IMR-90 (cell line): ENCODE data around the gene PRKN. TPM values are rescaled to one million over a fixed set of nuclear protein-coding genes. Genes with fewer than 3 reads are reported as not detected.

Experiments used
- ATAC-seq: fragments of 200-7000 bp; cut with Tn5 transposase; 2 replicates; pipeline ENCODE4 v1.9.1; 2020; ENCODE audit warnings: low read depth, mild to moderate bottlenecking, moderate library complexity
- BruUV-seq: library from RNA; stranded (reverse); fragments of 400-500 nt; replicated peaks from 2 replicates; lab custom pipeline; 2021; lab: Mats Ljungman, UMichigan
- CTCF ChIA-PET: fragments of 300-600 bp; formaldehyde crosslinking; extraction: SDS; loops from one replicate; lab custom pipeline; 2021; ENCODE audit warnings: antibody characterized with exemption; lab: Yijun Ruan, JAX
- POLR2A ChIA-PET: fragments of 300-600 bp; sonication (Branson Sonifier 250); formaldehyde crosslinking; loops from one replicate; lab custom pipeline; 2022; ENCODE audit warnings: antibody characterized with exemption; ENCODE audit not compliant: unreplicated experiment; lab: Charles Lee
- DNase-seq: peaks from one replicate; pipeline ENCODE4 v3.0.0; 2013
- H2AFZ ChIP-seq: replicated peaks from 2 replicates; pipeline ENCODE3; 2013; ENCODE audit warnings: low read length, mild to moderate bottlenecking; ENCODE audit not compliant: poor library complexity
- H2AK5ac ChIP-seq: 2 replicates; pipeline ENCODE4 v1.6.1; 2013; ENCODE audit warnings: low read depth, low read length, inconsistent platforms
- H2AK9ac ChIP-seq: replicated peaks from 2 replicates; pipeline ENCODE3; 2013; ENCODE audit warnings: mild to moderate bottlenecking, low read depth, low read length, moderate library complexity; ENCODE audit not compliant: poor library complexity
- H2BK120ac ChIP-seq: 2 replicates; pipeline ENCODE4 v1.6.1; 2013; ENCODE audit warnings: low read depth, low read length, inconsistent platforms
- H2BK15ac ChIP-seq: 3 replicates; pipeline ENCODE4 v1.6.1; 2013; ENCODE audit warnings: low read depth, low read length, inconsistent platforms
- H2BK20ac ChIP-seq: 2 replicates; pipeline ENCODE4 v1.6.1; 2013; ENCODE audit warnings: low read depth, mild to moderate bottlenecking, inconsistent platforms, low read length, moderate library complexity
- H2BK5ac ChIP-seq: 2 replicates; pipeline ENCODE4 v1.6.1; 2013; ENCODE audit warnings: mild to moderate bottlenecking, low read depth, low read length, inconsistent platforms; ENCODE audit not compliant: poor library complexity, severe bottlenecking
- H3K14ac ChIP-seq: replicated peaks from 2 replicates; pipeline ENCODE4 v1.6.1; 2013; ENCODE audit warnings: low read depth, low read length, inconsistent platforms
- H3K18ac ChIP-seq: 2 replicates; pipeline ENCODE4 v1.6.1; 2013; ENCODE audit warnings: low read depth, low read length, control low read depth
- H3K23ac ChIP-seq: 2 replicates; pipeline ENCODE4 v1.6.1; 2013; ENCODE audit warnings: low read depth, low read length, inconsistent platforms
- H3K27ac ChIP-seq: 2 replicates; pipeline ENCODE4 v1.5.1; 2013; ENCODE audit warnings: mild to moderate bottlenecking, control low read depth, low read length; ENCODE audit not compliant: insufficient read depth
- H3K27me3 ChIP-seq: 2 replicates; pipeline ENCODE4 v1.6.1; 2013; ENCODE audit warnings: low read length; ENCODE audit not compliant: control insufficient read depth, insufficient read depth
- H3K36me3 ChIP-seq: 2 replicates; pipeline ENCODE4 v1.6.1; 2013; ENCODE audit warnings: low read length, mixed read lengths; ENCODE audit not compliant: control insufficient read depth, insufficient read depth
- H3K4ac ChIP-seq: 2 replicates; pipeline ENCODE4 v1.6.1; 2013; ENCODE audit warnings: low read depth, low read length, inconsistent platforms
- H3K4me1 ChIP-seq: 2 replicates; pipeline ENCODE4 v1.6.1; 2013; ENCODE audit warnings: low read length, mixed read lengths; ENCODE audit not compliant: control insufficient read depth, insufficient read depth
- H3K4me2 ChIP-seq: 2 replicates; pipeline ENCODE4 v1.6.1; 2013; ENCODE audit warnings: low read depth, mild to moderate bottlenecking, control low read depth, low read length, moderate library complexity
- H3K4me3 ChIP-seq: 2 replicates; pipeline ENCODE4 v1.5.1; 2013; ENCODE audit warnings: low read depth, mild to moderate bottlenecking, control low read depth, low read length, moderate library complexity; ENCODE audit not compliant: insufficient read depth
- H3K56ac ChIP-seq: 2 replicates; pipeline ENCODE4 v1.6.1; 2013; ENCODE audit warnings: low read length, inconsistent platforms; ENCODE audit not compliant: insufficient read depth; ENCODE audit errors: extremely low read depth
- H3K79me1 ChIP-seq, 2 experiments: 2 replicates each; pipeline ENCODE4 v1.6.1; 2013; ENCODE audit warnings: low read length in 2 of 2, inconsistent platforms in 1 of 2, low read depth in 1 of 2
- H3K9ac ChIP-seq: 2 replicates; pipeline ENCODE4 v1.6.1; 2013; ENCODE audit warnings: low read depth, low read length, control low read depth
- H3K9me1 ChIP-seq: 2 replicates; pipeline ENCODE4 v1.6.1; 2013; ENCODE audit warnings: low read length, inconsistent platforms; ENCODE audit not compliant: insufficient read depth
- H3K9me3 ChIP-seq: 2 replicates; pipeline ENCODE4 v1.6.1; 2013; ENCODE audit warnings: low read length; ENCODE audit not compliant: control insufficient read depth, insufficient read depth
- H4K20me1 ChIP-seq: 2 replicates; pipeline ENCODE4 v1.6.1; 2013; ENCODE audit warnings: low read length, inconsistent platforms; ENCODE audit not compliant: insufficient read depth
- H4K5ac ChIP-seq: 2 replicates; pipeline ENCODE4 v1.6.1; 2013; ENCODE audit warnings: mild to moderate bottlenecking, low read depth, low read length, control low read depth
- H4K8ac ChIP-seq, 2 experiments: 2 replicates each; pipeline ENCODE4 v1.6.1; 2013; ENCODE audit warnings: low read depth in 2 of 2, low read length in 2 of 2, control low read depth in 1 of 2, inconsistent platforms in 1 of 2
- H4K91ac ChIP-seq: 2 replicates; pipeline ENCODE4 v1.6.1; 2013; ENCODE audit warnings: low read depth, low read length, inconsistent platforms; ENCODE audit not compliant: insufficient read depth
- BHLHE40 ChIP-seq: fragments of 150-350 bp; IDR thresholded peaks from 2 replicates; pipeline ENCODE4 v1.6.1; 2016; ENCODE audit warnings: mild to moderate bottlenecking, low read depth, low read length
- CHD1 ChIP-seq: IDR thresholded peaks from 2 replicates; pipeline ENCODE4 v1.6.1; 2012; ENCODE audit warnings: low read depth, low read length, improper control_type of control experiment
- CTCF ChIP-seq: conservative IDR thresholded peaks from 2 replicates; pipeline ENCODE4 v1.5.1; 2012; ENCODE audit warnings: mild to moderate bottlenecking, low read depth, low read length, improper control_type of control experiment
- ELK1 ChIP-seq: fragments of 150-350 bp; IDR thresholded peaks from 2 replicates; pipeline ENCODE4 v1.6.1; 2016; ENCODE audit warnings: low read depth, mild to moderate bottlenecking, low read length, moderate library complexity, borderline replicate concordance
- FOS ChIP-seq: fragments of 150-350 bp; IDR thresholded peaks from 2 replicates; pipeline ENCODE4 v1.6.1; 2016; ENCODE audit warnings: low read depth, low read length
- MAFK ChIP-seq: IDR thresholded peaks from 2 replicates; pipeline ENCODE4 v1.6.1; 2012; ENCODE audit warnings: low read depth, low read length, improper control_type of control experiment
- MAZ ChIP-seq: IDR thresholded peaks from 2 replicates; pipeline ENCODE4 v1.6.1; 2012; ENCODE audit warnings: low read depth, mild to moderate bottlenecking, low read length, improper control_type of control experiment, moderate library complexity, borderline replicate concordance
- MXI1 ChIP-seq: IDR thresholded peaks from 2 replicates; pipeline ENCODE4 v1.6.1; 2012; ENCODE audit warnings: low read depth, mild to moderate bottlenecking, low read length, moderate library complexity, borderline replicate concordance
- POLR2A ChIP-seq: IDR thresholded peaks from 2 replicates; pipeline ENCODE4 v1.6.1; 2012; ENCODE audit warnings: mild to moderate bottlenecking, low read depth, low read length
- RAD21 ChIP-seq: IDR thresholded peaks from 2 replicates; pipeline ENCODE4 v1.6.1; 2012; ENCODE audit warnings: low read length, improper control_type of control experiment
- RCOR1 ChIP-seq: IDR thresholded peaks from 2 replicates; pipeline ENCODE4 v1.6.1; 2012; ENCODE audit warnings: mild to moderate bottlenecking, low read length, improper control_type of control experiment; ENCODE audit not compliant: insufficient replicate concordance
- RFX5 ChIP-seq: IDR thresholded peaks from 2 replicates; pipeline ENCODE4 v1.8.0; 2012; ENCODE audit warnings: low read depth, mild to moderate bottlenecking, low read length, moderate library complexity
- SMC3 ChIP-seq: fragments of 150-350 bp; IDR thresholded peaks from 2 replicates; pipeline ENCODE4 v1.6.1; 2016; ENCODE audit warnings: low read depth, mild to moderate bottlenecking, antibody characterized with exemption, low read length, moderate library complexity
- USF2 ChIP-seq: fragments of 150-350 bp; IDR thresholded peaks from 2 replicates; pipeline ENCODE4 v1.6.1; 2017; ENCODE audit warnings: mild to moderate bottlenecking, antibody characterized with exemption, low read length, low read depth
- WGBS, 2 experiments: methylation state at CpG; one replicate each; pipeline versions ENCODE4 v1.1.5 to v1.1.7; 2013; ENCODE audit warnings: missing lambda C conversion rate in 2 of 2; ENCODE audit not compliant: insufficient read length in 1 of 2; ENCODE audit errors: extremely low coverage in 2 of 2; 5-methylcytosine and 5-hydroxymethylcytosine counted together
- dilution Hi-C: fragments of 300-500 bp; cut with HindIII; formaldehyde crosslinking; loops from one replicate; pipeline ENCODE4 v1.14.3; 2018; ENCODE audit warnings: low sequenced_read_pairs; ENCODE audit not compliant: unreplicated experiment
- in situ Hi-C: fragments of 300-500 bp; cut with MboI; formaldehyde crosslinking; loops from 3 replicates; pipeline ENCODE4 v1.14.3; 2019; ENCODE audit warnings: low sequenced_read_pairs, inconsistent platforms, mixed read lengths
- intact Hi-C: fragments of 100-400 bp; cut with micrococcal nuclease; formaldehyde crosslinking; loops from 2 replicates; pipeline ENCODE4 v1.10.0; 2022
- polyA plus RNA-seq, 3 experiments: library from polyadenylated mRNA; depleted of rRNA; stranded (reverse); fragments of >200 nt; gene quantifications; 2 replicates each; pipeline ENCODE4 v1.2.3, GENCODE V29; 2012; ENCODE audit warnings: low replicate concordance in 1 of 3
- total RNA-seq: library from RNA; depleted of rRNA; stranded (reverse); fragments of >200 nt; gene quantifications from 2 replicates; pipeline ENCODE4 v1.2.3, GENCODE V29; 2012

PRKN gene
- total and polyA plus RNA-seq, 2 of the 4 experiments (the other 2 are of a cell fraction), result 0.15 to 0.18 TPM

- dilution Hi-C loops (no loop called here), intact Hi-C loops (no loop called here), in situ Hi-C loops (no loop called here)
- POLR2A ChIA-PET, result no interaction called here
- H4K5ac ChIP-seq, result no peak overlapping the region
- CTCF ChIA-PET, result no interaction called here
- H3K4me2 ChIP-seq, result no peak overlapping the region
- H3K4ac ChIP-seq, result no peak overlapping the region
- TF ChIP-seq BHLHE40 (no peak), ELK1 (no peak), USF2 (no peak), RCOR1 (no peak), MAZ (no peak), CHD1 (no peak), MXI1 (no peak), SMC3 (no peak), POLR2A (no peak), FOS (no peak), CTCF (no peak), RFX5 (no peak), RAD21 (no peak), MAFK (no peak)
- no peaks in the 10 kb centered on the region for H3K36me3 ChIP-seq
- H4K91ac ChIP-seq, result no peak overlapping the region
- no peaks in the 10 kb centered on the region for H3K27me3 ChIP-seq
- H3K14ac ChIP-seq, result no peak overlapping the region
- no peak overlapping the region for H2AK9ac ChIP-seq
- no peak overlapping the region for H2BK20ac ChIP-seq
- H3K18ac ChIP-seq, result no peak overlapping the region
- H3K23ac ChIP-seq, result no peak overlapping the region
- no peaks in the 10 kb centered on the region for H4K20me1 ChIP-seq
- no peak overlapping the region for H2AFZ ChIP-seq
- H3K27ac ChIP-seq, result no peak overlapping the region
- ATAC-seq (no peak), DNase-seq (no peak)
- H3K56ac ChIP-seq, result no peak overlapping the region
- H3K9me1 ChIP-seq, result no peaks in the 10 kb centered on the region
- no TSS peak for BruUV-seq
- peaks cover 20% of the 10 kb centered on the region for H3K9me3 ChIP-seq
- no peaks in the 10 kb centered on the region for H3K4me1 ChIP-seq
- no peak overlapping the region for H4K8ac ChIP-seq
- no peak overlapping the region for H2BK5ac ChIP-seq
- no peak overlapping the region for H2BK120ac ChIP-seq
- no peak overlapping the region for H3K9ac ChIP-seq
- no peak overlapping the region for H3K4me3 ChIP-seq
- WGBS, 2 experiments, result no CpG with 5 or more reads among the region's 8 CpGs
- H3K79me1 ChIP-seq, result no peaks in the 10 kb centered on the region
- no peak overlapping the region for H2AK5ac ChIP-seq
- no peak overlapping the region for H2BK15ac ChIP-seq
These were observed 500.8 kb downstream of the PRKN start for GRCh38 chr6:162226803-162227202.
